Prostate gland (tissue), 1 donor: ENCODE results near the gene MFSD6.

Experiments
- POLR2A ChIP-seq: fragments of 450-650 bp; IDR thresholded peaks from one replicate; pipeline ENCODE4 v1.6.1; 2016; ENCODE audit warnings: antibody characterized with exemption, mild to moderate bottlenecking
- POLR2AphosphoS5 ChIP-seq: sonication (generic); formaldehyde crosslinking; IDR thresholded peaks from one replicate; pipeline ENCODE4 v1.6.1; 2017; ENCODE audit warnings: antibody characterized with exemption

- TF ChIP-seq POLR2A, result no peak
- no peak for TF ChIP-seq POLR2AphosphoS5
Observed at GRCh38 chr2:190513877-190514276, 105.7 kb downstream of the MFSD6 start.
